ENCODE results near the gene ARFGEF3.
"Not testable (repeated sequence)": the region's sequence is repeated elsewhere in the genome, so short reads cannot be mapped to it uniquely, and the experiment has no call there.

Gene ARFGEF3

GRCh38 chr6:138211601-138212000, 49.9 kb downstream of the ARFGEF3 start:
- DNase-seq (ENCODE audit: low spot score): no peak

- not testable (repeated sequence) for DNase-seq (ENCODE audit: low spot score)
Observed at GRCh38 chr6:138212530-138212929, 50.8 kb downstream of the ARFGEF3 start.

GRCh38 chr6:138215093-138215782, 53.5 kb downstream of the ARFGEF3 start:
- no peak for DNase-seq (ENCODE audit: low spot score)

GRCh38 chr6:138218449-138218848, 56.7 kb downstream of the ARFGEF3 start, which contains the start of gene PBOV1:
Gene PBOV1, minus strand, starts transcription at chr6:138218491. Its CDS starts 96 bp downstream, at chr6:138218395.
- no peak for DNase-seq (ENCODE audit: low spot score)

GRCh38 chr6:138219398-138219797, 57.7 kb downstream of the ARFGEF3 start:
- DNase-seq (ENCODE audit: low spot score): no peak

GRCh38 chr6:138219901-138220300, 58.2 kb downstream of the ARFGEF3 start:
- no peak for DNase-seq (ENCODE audit: low spot score)

GRCh38 chr6:138222901-138223546, 61.3 kb downstream of the ARFGEF3 start:
- DNase-seq (ENCODE audit: low spot score): no peak

GRCh38 chr6:138225953-138226352, 64.2 kb downstream of the ARFGEF3 start:
- DNase-seq (ENCODE audit: low spot score): no peak

GRCh38 chr6:138226700-138227315, 65.1 kb downstream of the ARFGEF3 start:
- no peak for DNase-seq (ENCODE audit: low spot score)

GRCh38 chr6:138227316-138227781, 65.6 kb downstream of the ARFGEF3 start:
- DNase-seq (ENCODE audit: low spot score): no peak

- DNase-seq (ENCODE audit: low spot score): no peak
Observed at GRCh38 chr6:138229072-138229471, 67.3 kb downstream of the ARFGEF3 start.

- no peak for DNase-seq (ENCODE audit: low spot score)
Observed at GRCh38 chr6:138229663-138230179, 68.0 kb downstream of the ARFGEF3 start.

GRCh38 chr6:138230221-138230620, 68.5 kb downstream of the ARFGEF3 start:
- DNase-seq (ENCODE audit: low spot score): no peak

- DNase-seq (ENCODE audit: low spot score): no peak
Observed at GRCh38 chr6:138230759-138231380, 69.1 kb downstream of the ARFGEF3 start.

- no peak for DNase-seq (ENCODE audit: low spot score)
Observed at GRCh38 chr6:138231381-138231886, 69.7 kb downstream of the ARFGEF3 start.

- DNase-seq (ENCODE audit: low spot score): no peak
Observed at GRCh38 chr6:138234363-138234762, 72.6 kb downstream of the ARFGEF3 start.

GRCh38 chr6:138235205-138235604, 73.5 kb downstream of the ARFGEF3 start:
- no peak for DNase-seq (ENCODE audit: low spot score)

GRCh38 chr6:138235693-138236092, 74.0 kb downstream of the ARFGEF3 start:
- DNase-seq (ENCODE audit: low spot score): no peak

GRCh38 chr6:138237463-138237862, 75.7 kb downstream of the ARFGEF3 start:
- no peak for DNase-seq (ENCODE audit: low spot score)

- DNase-seq (ENCODE audit: low spot score): no peak
Observed at GRCh38 chr6:138238368-138238767, 76.6 kb downstream of the ARFGEF3 start.

- no peak for DNase-seq (ENCODE audit: low spot score)
Observed at GRCh38 chr6:138239774-138240173, 78.0 kb downstream of the ARFGEF3 start.
